CD4-positive, alpha-beta T cell treated with Interleukin-4 for 1 hour (primary cell): ENCODE results near the gene ZNF444.
"Not testable (repeated sequence)": the region's sequence is repeated elsewhere in the genome, so short reads cannot be mapped to it uniquely, and the experiment has no call there.

Source experiments
- DNase-seq, 2 donors: peaks; one replicate each; pipeline ENCODE4 v3.0.0-alpha.2; 2020 to 2022

The ZNF444 gene

DNA sequence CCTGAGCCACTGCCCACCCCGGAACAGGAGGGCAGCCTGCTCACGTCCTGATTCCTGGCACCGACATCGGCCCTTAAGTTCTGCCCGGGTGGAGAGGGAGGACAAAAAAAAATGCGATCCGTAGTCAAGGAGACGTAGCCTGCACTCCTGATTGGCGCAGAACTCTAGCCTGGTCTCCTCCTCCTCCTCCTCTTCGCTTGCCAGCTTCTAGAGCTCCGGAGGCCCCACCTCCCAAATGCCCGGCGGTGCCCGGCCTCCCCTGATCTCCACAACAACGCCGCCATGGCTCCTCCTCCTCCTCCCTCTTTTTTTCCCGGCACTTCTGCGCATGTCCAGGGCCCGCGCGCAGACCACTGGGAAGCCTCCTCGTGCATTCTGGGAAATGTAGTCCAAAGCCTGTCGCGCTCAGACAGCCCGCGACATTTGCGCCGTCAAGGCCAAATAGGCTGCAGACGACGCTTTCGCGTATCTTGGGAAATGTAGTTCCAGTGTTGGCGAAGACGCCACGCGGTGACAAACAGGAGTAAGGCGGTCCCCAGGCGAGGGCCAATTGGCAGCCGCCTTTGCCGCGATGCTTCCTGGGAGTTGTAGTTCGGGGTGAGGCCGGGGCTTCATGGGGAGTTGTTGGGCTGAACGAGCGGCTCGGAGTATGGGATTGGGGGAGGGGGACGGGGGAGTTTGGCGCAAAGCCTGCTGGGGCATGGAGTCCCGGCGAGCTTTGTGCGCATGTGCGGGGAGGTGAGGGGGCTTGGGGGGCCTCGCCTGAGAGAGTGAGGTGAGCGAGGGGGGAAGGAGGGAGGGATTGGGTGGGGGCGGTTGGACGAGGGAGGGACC is at the start of gene ZNF444:
ZNF444 (plus strand) TSS at position 705 of the 834 bp plus-strand sequence. CDS start 5,625 bp downstream, outside the sequence.
- peak; percentile 100 for DNase-seq

DNA sequence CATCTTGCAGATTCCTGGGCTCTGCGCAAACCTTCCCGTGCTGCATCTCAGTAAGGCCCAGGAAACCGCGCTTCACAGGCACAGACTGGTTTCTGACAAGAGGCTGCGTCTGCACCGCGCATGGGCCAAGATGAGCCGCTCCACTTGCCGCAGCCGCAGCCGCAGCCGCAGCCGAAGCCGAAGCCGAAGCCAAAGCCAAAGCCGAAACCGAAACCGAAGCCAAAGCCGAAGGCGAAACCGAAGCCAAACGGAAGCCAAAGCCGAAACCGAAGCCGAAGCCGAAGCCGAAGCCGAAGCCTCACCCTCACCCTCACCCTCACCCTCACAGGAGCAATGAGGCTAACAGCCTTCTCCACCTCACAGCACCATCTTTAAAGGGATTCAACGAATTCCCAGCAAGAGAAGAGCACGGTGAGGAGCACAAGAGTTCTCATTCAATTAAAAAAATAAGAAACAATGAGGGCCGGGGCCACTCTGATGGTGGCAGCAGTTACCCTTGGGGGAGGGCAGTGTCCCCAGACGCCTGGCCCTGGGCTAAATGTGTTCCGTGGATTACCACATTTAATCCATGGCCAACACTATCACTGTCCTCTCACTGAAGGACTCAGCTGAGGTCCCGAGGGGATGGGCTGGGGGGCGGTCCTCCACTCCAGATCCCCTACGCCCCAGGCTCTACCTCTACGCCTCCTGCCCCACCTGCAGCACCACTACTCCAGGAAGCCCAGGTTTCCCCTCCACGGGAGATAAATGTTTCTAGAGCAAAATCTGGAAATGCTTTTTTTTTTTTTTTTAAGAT is 49.1 kb upstream of the ZNF444 start:
- DNase-seq, result peak in 1 of 2 donors; percentile 39

DNA sequence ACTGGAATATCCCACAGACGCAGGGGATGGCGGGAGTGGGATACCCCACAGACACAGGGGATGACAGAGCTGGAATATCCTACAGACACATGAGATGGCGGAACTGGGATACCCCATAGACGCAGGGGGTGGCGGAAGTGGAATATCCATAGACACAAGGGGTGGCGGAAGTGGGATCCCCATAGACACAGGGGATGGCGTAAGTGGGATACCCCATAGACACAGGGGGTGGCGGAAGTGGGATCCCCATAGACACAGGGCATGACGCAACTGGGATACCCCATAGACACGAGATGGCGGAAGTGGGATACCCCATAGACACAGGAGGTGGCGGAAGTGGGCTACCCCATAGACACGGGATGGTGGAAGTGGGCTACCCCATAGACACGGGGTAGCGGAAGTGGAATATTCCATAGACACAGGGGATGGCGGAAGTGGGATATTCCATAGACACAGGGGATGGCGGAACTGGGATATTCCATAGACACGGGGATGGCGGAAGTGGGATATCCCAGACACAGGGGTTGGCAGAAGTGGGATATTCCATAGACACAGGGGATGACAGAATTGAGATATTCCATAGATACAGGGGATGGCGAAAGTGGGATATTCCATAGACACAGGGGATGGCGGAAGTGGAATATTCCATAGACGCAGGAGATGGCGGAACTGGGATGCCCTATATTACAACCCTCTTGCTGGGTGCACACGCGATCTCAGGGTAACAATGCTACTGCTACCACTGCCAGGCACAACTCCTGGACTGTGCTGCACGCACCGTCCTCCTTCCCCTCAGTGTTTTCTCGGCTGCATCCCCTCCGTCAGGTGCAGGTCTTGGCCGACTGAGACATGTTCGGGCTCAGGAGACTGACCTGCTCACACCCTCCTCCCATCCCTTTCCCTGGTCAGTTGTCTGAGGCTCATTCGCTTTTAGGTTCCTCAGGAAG is 48.1 kb upstream of the ZNF444 start:
- no peak for DNase-seq

DNA sequence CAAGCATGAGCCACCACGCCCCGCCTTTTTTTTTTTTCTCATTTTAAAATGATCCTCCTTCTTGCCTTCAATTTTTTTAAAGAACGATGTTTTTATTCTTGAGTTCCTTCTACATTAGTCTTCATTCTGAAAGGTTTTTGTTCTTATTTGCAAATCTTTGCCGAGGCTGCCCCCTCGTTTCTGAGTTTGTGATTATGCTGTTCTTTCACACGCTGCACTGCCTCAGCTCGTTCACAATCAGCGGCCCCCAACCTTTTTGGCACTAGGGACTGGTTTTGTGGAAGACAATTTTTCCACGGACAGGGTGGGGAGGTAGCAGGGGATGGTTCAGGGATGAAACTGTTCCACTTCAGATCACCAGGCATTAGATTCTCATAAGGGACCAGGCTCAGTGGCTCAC is 46.6 kb upstream of the ZNF444 start:
- no peak for DNase-seq

DNA sequence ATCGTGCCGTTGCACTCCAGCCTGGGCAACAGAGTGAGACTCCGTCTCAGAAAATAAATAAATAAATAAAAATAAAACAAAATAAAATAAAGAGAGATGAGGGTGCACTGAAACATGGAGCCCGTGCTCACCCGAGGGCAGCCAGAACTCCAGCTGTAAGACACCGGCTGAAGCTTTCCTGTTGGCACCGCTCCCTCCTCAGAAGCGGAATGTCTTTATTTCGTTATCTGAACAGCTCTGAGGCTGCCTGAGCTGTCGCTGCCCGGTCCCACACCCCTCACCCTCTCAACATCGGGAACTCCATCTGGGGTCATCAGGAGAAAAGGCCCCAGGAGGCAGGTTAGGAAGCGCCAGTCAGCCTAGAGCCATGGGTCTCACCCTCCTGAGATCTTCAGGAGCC is 44.4 kb upstream of the ZNF444 start:
- no peak for DNase-seq

DNA sequence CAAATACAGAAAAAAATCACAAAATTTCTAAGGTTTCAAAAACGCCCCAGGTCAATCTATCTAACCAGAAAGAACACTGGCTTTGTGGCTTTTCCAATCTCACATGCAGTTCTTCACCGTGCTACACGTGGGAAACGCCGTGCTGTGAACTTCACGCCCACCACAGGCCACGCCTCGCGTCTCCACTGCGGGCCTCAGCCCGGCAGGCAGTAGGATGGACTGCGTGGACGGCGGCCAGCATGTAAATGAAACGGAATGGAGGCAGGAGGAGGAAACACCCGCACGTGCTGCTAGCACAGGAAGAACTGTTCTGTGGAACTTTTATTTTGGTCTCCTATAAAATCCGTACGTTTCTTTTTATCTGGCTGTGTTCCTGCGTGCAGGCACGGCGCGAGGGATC is 43.8 kb upstream of the ZNF444 start:
- no peak for DNase-seq

DNA sequence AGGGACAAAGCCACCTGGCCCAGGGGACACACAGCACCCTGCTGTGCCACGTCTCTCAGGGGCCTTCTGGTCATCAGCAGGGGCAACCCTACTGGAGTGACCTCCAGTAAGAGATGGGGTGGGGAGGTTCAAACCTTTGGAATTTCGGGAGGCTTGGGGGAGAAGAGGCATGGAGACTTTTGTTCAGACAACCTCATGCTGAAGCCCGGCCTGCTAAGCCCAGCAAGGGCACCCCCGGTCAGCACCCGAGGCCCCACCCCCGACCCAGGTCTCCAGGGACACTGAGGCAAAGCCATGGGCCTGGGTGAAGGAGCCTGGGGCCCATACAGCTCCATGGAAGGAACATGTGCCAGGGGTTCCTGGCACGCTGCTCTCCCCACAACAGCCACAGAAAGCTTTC is 43.3 kb upstream of the ZNF444 start:
- no peak for DNase-seq

DNA sequence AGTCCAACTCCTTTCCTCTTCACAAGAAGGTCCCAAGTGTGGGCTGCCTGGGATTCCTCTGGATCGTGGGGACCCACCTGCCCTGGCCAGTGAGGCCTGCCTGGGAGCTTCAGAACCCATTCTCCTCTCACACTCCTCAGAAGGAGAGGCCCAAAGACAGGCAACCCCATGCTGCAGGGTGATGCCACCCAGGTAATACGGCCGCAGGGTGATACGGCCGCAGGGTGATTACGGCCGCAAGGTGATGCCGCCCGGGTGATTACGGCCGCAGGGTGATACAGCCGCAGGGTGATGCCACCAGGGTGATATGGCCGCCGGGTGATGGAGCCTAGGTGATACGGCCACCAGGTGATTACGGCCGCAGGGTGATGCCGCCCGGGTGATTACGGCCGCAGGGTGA is 42.9 kb upstream of the ZNF444 start:
- not testable (repeated sequence) for DNase-seq

DNA sequence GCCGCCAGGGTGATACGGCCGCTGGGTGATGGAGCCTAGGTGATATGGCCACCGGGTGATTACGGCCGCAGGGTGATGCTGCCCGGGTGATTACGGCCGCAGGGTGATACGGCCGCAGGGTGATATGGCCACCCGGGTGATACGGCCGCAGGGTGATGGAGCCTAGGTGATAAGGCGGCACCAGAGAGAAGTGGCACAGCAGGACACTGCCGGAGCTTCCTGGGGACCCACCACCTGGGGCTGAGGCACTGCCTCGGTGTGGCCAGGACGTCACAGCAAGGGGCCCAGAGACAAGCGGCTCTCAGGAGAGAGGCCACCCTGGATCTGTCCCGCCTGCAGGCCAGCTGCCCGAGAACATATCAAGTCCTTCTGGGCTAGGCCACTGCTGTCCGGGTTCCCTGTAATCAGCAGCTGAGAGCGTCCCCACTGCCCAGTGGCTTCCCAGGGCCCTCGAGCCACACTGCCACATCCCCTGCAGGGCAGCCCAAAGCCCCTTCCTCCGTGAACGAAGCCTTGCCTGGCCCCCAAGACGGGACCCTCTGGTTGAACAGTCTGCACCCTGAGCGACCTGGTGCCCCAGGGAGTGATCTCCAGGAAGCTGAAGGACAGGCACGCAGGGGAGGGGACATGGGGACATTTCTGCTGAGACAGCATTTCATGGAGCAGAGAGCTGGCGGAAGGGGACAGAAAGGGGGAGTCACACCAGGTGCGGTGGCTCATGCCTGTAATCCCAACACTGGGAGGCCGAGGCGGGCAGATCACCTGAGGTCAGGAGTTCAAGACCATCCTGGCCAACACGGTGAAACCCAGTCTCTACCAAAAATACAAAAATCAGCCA is 42.1 kb upstream of the ZNF444 start:
- no peak for DNase-seq

DNA sequence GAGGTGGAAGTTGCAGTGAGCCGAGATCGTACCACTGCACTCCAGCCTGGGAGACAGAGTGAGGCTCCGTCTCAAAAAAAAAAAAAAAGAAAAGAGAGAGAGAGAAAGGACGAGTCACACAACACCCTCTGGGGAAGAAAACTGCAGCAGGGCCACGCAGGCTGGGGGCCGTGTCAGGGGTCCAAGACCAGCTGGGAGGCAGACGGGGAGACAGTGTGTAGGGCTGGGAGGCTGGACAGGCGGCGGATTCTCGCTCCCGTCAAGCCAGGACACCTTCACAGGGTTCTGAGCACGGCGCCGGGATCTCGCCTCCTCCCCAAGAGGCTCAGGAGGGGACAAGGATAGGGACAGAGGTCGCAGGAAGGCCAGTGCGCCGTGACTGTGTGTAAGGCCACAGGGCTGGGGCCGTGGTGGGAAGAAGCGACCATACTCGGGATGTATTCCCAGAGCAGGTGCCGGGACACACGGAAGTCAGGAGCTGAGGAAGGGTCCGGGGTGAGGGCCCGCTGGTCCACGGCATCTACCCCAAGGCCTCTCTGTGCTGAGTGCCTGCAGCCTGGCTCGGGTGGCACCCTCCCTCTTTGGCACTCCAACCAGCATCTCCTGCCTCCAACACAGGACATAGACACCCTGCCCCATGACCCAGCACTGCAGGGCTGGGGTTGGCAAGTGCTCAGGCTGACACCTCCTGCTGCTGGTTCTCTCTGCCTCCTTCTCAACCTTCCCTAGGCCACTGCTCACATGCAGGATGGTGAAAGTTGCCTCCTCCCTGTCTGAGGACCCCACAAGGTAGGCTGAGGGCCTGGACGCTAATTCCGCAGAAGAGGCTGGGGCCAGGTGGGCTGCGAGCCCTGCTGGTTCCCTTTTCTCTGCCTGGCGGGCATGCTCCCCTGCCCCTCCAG is 41.2 kb upstream of the ZNF444 start:
- DNase-seq, result no peak

DNA sequence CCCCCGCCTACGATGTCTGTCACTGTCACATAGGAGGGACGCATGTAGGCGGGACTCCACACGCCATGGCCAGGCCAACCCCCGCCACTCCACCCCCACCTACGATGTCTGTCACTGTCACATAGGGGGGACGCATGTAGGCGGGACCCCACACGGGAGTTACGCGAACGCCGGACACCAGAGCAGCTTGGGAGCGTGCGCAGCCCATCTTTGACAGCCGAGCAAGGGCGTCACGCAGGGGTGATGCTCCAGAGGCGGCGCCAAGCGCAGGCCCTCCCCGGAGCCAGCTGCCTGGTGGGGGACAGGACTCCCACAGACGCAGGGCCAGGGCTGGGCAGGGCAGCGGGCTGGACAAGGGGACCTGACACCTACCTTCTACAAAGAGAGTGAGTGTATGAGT is 40.0 kb upstream of the ZNF444 start:
- no peak for DNase-seq

DNA sequence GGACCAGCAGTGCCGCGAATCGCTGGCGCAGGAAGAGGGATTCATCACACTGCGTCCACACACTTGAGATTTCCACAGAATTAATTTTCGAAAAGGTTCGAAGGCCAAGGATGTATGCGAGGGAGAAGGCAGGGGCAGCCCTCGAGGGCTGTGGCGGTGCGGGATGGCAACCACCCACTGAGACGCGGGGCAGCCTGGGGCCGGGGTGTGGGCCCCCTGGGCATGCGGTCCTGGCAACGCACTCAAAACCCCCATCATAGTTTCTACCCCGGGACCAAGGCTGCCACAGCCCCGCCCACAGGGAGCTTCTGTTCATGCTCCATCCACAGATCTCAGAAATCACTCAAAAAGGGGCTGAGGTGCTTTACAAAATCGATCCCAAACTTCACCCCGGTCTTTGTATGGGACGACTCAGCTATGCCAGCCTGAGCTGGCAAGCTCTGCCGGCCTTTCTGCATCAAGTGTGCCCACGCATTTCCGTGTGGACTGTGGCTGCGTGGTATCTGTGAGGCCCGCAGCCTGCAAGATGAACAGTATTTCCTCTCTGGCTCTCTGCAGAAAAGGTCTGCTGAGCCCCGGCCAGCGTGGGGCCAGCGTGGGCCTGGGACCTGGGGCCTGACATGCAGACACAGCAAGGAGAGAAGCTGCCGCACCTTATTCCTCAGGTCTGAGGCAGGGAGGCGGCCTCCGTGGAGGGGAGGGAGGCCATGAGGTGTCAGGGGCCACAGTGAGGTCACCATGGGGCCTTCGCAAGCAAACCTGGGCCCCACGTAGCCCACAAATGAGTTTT is 39.1 kb upstream of the ZNF444 start:
- DNase-seq, result no peak

DNA sequence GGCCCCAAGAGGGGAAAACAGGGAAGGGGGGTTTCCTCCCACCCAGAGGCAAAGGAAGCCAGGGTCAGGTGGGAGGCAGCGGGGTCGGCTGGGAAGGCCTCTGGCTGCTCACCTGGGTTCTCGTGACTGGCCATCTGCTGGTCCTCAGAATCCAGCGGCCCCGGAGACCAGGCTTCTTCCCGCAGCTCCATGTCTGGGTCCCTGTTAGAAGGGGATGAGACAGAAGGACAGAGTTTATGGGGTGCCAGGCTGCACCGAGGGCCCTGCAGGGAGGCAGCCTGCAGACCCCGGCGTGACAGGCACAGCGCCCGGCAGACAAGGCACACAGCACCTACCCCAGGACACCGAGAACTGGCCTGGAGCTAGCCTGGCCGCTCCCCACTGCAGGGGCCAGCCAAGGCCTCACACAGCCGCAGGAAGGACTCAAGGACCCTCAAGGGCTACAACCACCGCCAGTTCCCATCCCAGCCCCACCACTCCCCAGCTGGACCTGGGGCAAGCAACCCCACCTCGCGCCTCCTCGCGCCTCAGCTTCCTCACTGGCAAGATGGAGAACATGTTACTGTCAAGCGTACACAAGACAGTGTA is 38.0 kb upstream of the ZNF444 start:
- DNase-seq, result no peak

DNA sequence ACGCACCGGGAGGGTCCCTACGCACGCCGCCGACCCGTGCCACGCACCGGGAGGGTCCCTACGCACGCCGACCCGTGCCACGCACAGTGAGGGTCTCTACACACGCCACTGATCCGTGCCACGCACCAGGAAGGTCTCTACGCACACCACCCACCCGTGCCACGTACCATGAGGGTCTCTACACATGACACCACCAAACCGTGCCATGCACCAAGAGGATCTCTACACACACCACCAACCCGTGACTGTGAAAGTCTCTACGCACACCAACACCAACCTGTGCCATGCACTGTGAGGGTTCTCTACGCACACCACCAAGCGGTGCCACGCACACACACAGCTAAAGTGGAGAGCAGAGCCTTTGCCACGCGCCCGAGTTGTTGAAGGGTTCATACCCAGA is 36.7 kb upstream of the ZNF444 start:
- DNase-seq, result no peak

DNA sequence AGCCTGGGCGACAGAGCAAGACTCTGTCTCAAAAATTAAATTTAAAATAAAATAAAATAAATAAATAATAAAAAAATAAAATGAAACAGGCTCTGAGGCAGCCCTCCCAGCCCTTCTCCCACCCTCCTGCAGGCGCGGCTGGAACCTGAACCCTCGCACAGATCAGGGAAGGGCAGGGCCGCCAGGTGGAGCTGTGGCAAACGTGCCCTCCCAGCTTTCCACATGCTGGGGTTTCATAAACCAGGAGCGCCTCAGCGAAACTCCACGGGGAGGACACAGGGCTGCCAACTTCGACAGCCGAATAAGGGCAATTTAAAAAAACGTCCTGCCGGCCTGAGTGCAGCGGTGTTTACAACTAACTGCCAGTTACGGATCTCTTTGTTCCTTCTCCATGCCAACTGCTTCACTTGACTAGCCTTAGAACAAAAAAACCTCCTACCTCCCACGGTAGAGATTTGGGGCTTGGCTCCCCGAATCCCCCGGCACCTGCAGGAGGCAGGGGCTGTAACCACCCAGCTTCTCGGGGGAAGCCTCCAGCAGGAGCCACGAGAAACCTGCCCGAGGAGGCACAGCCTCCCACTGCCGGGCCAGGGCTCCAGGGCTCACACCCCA is 35.9 kb upstream of the ZNF444 start:
- peak; percentile 44 to 64 for DNase-seq

DNA sequence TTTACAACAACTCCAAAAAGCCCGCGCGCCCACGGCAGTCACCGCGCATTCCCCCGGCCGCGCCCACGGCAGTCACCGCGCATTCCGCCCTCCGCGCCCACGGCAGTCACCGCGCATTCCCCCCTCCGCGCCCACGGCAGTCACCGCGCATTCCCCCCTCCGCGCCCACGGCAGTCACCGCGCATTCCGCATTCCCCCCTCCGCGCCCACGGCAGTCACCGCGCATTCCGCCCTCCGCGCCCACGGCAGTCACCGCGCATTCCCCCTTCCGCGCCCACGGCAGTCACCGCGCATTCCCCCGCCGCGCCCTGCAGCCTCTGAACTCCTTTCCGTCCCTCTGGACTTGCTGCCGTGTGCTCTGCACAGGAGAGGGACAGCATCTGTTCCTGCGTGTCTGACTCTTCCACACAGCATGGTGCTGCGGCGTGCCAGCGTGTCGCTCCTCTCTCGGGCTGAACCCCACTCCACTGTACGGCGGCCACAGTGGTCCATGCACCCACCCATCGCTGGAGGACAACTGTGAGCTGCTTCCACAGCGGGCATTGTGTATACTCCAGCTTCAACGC is 35.2 kb upstream of the ZNF444 start:
- DNase-seq, result not testable (repeated sequence)

DNA sequence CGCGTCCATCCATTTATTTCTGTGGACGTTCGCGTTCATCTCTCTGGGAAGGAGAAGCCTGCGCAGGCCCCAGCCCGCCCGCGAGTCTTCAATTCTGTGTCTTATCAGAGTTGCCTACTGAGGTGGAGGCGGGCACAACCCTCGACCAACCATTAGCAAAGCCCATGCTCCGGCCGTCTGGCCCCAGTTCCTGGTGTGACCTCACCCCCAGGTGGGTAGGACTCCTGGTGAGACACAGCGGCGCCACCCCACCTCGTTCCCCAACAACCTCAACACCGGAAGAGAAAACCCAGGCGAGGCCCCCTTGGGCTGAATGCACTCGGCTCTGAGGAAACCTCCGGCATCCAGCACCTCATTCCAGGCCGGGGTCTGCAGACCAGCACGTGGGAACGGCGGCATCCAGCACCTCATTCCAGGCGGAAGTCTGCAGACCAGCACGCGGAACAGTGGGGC is 34.7 kb upstream of the ZNF444 start:
- no peak for DNase-seq

DNA sequence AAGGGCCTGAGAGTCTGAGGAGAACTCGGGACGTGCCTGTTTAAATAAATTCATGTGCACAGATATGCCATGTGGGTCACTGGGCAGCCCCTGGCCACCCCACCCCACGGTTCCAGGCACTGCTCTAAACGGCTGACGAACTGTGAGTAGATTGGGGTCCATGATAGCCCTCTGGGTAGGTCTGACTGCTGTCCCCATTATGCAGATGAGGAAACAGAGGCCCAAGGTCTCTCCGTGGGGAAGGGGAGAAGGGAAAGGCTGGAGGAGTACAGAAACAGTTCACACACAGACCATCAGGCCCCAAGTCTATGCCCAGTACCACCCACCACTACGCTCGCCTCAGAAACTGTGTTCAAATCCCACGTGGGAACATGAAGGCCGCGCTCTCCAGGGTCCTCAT is 34.1 kb upstream of the ZNF444 start:
- DNase-seq, result no peak
